Mucosa of gallbladder (tissue), 1 donor: Measurements from ENCODE around the gene RAB3C. TPM values are rescaled to one million over a fixed set of nuclear protein-coding genes. Genes with fewer than 3 reads are reported as not detected.
A peak's percentile ranks its signal among the peaks of the same experiment; 100 is the strongest.

Experiments
- DNase-seq: peaks from one replicate; pipeline ENCODE4 v3.0.0-alpha.2; 2020; ENCODE audit warnings: low spot score
- total RNA-seq: library from RNA; stranded (reverse); gene quantifications from one replicate; pipeline ENCODE4 v1.2.1, GENCODE V29; 2021
- donor health status: DM: no; HTN: no; CAD: no.

The RAB3C gene
- total RNA-seq, 1 donor from 2014 or later: 1.4 TPM

GRCh38 chr5:58773744-58774441 is 191.0 kb downstream of the RAB3C start:
- peak; percentile 42 for DNase-seq

- no peak for DNase-seq
Observed at GRCh38 chr5:58774937-58775336, 192.1 kb downstream of the RAB3C start.

DNA sequence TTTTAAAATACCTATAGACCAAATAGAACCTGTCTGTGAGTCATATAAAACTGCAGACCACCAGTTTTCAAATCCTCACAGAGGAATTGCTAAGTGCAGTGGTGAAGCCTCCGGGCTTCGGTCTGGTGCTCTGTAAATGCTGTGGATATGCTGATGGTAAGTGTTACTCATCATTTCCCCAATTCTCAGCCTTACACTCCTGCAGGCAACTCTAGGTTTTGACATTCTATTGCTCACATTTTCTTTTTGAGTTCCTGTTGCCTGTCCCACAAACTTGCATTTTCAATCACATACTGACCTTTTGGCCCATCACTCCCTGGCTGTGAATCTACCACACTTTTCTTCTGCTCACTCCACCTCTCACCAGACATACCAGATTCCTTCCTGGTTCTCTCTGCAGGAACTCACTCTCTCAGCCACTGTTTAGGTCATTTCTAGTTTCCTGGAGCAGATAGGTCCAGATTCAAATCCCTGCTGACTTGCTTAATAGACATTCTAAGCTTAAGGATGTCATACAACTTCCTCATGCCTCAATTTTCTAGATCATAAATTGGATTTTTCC is 192.9 kb downstream of the RAB3C start:
- DNase-seq: no peak

GRCh38 chr5:58776559-58776958 is 193.7 kb downstream of the RAB3C start:
- no peak for DNase-seq

DNA sequence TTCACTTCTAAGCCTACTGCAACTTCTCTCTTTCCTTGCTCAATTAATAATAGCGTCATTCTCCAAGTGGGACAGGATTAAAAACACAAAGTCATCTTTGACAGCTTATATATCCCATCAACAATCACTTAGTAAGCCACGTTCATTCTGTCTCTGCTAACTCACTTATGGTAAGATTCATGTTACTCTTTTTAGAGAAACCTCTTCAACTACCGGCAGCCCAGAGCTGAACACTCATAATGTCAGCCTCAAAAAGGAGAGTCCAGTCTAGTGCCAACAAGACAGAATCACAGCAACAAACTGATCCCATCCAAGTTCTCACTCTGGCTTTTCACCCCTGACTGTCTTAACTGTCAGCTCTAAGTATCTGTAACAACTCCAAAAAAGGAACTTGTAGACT is 196.0 kb downstream of the RAB3C start:
- DNase-seq: no peak

- DNase-seq: no peak
Observed at GRCh38 chr5:58786035-58786434, 203.2 kb downstream of the RAB3C start.

GRCh38 chr5:58786711-58787303 is 203.9 kb downstream of the RAB3C start:
- DNase-seq: no peak

DNA sequence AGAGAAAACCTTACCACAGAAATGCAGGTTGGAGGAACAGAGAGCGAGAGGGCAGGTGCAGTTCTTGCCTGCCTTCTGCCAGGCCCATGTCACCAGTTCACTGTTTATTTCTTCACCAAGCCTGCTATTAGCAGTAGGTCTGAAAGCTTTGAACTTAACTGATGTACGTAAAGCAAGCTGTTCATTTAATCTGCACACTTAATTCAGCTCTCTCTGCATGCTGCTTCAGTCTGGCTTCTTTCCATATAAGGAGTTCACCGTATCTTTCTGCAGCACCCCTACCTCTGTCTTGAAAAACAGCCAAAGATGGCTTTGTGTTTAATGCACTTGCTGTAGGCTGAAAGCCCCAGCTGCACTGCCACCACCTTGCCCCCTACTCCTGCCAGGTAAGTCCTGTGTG is 205.1 kb downstream of the RAB3C start:
- DNase-seq: no peak

DNA sequence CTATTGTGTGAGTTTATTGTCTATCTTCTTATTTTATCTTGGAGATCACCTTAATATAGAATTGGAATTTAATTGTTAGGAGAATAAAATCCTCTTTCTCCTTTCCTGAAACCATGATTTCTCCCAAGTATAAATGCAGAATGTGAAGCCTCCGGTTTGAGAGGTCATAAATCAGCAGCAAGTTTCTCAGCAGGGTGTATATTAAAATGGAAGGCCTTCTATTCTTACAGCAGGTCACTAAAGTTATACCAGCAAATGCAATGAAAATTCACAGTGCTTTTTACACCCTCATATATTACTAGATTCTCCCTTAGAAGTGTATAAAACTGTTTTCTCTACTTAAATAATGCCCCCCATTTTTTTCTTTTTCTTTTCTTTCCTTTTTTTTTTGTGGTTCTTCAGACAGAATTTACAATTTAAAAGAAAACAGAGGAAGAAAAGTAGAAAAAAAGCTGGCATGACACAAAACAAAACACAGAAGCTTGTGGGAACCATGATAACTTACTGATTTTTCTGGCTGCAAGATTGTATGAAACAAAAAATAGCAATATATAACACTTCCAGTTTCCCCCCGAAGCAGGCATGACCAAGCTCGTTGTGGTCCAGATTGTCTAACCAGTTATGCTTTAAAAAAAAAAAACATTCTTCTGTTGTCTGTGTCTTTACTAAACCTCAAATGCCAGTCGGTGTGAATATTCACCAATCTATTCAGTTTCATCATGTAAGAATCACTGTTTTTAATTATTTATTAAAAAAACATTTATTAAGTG is 211.2 kb downstream of the RAB3C start:
- DNase-seq: no peak

DNA sequence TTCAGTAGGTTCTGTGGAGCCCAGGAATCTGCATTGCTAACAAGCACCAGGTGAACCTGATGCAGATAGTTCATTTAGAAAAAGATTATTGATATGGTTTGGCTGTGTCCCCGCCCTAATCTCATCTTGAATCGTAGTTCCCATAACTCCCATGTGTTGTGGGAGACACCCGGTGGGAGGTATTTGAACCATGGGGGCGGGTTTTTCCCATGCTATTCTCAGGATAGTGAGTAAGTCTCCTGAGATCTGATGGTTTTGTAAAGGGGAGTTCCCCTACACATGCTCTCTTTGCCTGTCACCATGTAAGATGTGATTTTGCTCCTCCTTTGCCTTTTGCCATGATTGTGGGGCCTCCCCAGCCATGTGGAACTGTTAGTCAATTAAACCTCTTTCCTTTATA is 212.0 kb downstream of the RAB3C start:
- no peak for DNase-seq

DNA sequence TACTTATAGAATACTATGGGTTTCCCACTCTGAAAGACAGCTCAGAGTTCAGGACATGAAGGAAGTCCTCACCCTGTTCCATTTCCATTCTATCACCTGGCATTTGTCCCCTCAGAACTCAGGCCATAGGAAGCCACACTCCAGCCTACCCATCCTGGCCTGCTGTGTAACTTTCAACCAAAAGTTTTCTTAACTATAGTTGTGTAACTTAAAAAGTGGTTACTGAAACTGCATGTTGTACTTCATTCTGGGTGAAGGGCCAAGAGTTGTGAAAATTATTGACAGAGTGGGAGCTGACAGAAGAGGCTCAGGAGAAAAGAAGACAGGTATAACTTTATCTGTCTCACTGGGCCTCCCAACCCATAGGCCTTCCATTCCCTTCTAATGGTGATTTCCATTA is 212.5 kb downstream of the RAB3C start:
- DNase-seq: no peak

GRCh38 chr5:58797021-58797420 is 214.1 kb downstream of the RAB3C start:
- no peak for DNase-seq

- no peak for DNase-seq
Observed at GRCh38 chr5:58800356-58800755, 217.5 kb downstream of the RAB3C start.

GRCh38 chr5:58800861-58801540 is 218.1 kb downstream of the RAB3C start:
- no peak for DNase-seq

- no peak for DNase-seq
Observed at GRCh38 chr5:58803056-58803455, 220.2 kb downstream of the RAB3C start.

DNA sequence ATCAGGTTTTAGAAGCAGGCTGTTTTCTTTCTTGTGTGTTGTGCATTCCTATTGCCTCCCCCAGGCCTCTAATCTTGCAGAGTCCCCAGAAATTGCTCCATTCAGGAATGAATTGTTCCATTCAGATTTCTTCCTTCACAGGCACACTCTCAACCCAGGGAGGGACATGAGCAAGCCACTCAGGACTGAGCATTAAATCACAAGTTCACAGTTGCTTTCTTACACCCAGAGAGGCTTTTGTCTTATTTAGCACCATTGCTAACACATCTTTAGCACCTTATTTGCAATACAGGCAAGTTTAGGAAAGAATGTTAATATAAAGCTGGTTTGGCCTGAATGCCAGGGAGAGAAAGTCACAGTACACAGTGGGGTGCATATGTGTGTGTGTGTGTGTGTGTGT is 221.4 kb downstream of the RAB3C start:
- DNase-seq: no peak

DNA sequence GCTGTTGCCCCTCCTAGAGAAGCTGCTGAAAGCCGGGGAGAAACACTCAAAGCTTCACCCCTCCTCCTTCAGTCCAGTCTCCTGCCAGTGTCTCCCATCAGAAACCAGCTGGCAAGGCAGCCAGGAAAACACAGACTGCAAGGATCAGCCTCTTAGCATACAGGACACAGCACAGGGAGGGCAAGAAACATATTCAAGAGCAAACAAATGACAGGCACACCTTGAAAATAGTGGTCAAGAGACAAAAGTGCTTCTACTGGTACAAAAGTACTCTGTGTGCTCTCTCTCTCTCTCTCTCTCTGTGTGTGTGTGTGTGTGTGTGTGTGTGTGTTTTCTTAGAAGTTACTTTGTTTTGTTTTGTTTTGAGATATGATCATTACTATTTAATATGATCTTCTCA is 227.2 kb downstream of the RAB3C start:
- DNase-seq: no peak

DNA sequence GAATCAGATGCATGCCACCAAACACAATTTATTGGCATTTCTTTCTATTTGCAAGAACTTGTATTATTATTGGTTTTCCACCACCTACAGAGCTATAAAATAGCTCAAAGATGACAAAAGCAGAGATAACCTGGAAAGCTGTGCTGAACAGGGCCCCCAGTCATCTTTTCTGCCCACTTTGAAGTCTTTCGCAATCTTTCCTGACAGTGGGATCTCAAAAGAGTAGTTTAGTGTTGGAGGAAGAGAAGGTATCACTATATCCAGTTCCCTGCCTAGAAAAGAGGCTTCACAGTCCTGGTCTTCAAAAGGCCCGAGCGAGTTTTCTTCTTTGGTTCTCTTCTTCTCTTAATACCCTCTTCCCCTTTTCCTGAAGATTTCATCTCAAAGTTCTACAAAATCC is 231.0 kb downstream of the RAB3C start:
- DNase-seq: no peak

DNA sequence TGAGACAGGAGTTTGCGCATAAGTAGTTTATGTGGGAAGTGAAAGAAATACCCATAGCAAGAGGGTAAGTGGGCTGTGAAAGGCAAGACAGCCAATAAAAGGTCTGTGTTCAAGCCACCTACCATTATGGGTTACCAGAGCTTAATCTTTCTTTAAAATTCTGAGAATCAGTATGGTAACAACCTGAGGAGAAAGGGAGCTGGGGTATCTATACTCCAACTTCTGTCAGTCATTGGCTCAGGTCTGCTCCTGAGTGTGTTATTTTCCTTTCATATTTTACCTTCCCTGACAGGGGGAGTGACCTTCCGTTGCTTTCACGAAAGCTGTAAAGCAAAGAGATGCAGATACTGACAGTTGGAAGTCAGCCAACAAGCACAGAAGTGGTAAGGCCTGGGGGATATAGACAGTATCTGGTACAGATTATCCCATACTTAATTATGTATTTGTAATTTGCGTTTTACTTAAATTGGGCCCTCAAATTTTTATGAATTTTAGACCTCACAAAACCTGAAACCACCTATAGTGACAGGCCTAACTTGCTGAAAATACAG is 233.4 kb downstream of the RAB3C start:
- DNase-seq: no peak

GRCh38 chr5:58818465-58818864 is 235.6 kb downstream of the RAB3C start:
- no peak for DNase-seq

DNA sequence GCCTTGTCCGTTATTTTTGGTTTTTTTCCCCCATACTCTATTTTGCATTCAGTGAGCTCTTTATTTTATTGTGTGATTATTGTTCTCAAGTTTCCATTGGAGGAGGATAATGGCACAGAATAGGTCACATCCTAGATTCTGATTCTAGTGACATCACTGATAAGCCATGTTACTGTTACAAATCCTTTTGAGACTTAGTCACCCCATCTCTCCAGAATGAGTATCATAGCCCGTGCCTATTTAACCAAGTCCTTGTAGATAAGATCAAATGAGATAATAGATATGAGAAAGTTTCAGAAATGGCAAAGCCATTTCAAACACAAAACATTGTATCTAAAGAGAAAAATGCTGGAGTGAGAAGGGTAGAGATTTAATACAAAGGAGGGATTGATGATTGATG is 242.6 kb downstream of the RAB3C start:
- DNase-seq: no peak

DNA sequence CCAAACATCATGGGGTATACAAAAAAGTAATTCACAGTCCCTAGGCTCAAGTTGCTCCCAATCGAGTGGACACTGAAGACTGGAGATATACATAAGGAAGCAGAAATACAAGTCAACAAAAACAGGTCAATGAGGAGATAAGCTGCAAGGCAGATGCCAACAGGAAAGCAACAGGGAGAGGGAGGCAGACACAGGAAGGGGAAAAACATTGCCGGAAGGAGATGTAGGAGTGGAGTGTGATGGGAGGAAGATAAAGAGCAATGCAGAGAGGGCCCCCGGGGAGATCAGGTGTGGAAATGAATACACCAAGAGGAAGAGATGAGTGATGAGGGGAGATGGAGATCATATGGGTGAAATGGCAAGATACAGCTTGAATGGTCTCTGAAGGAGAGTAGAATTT is 243.0 kb downstream of the RAB3C start:
- DNase-seq: no peak
